Lower leg skin (tissue), 4 donors: Measurements from ENCODE around the gene CNTNAP5. TPM values are rescaled to one million over a fixed set of nuclear protein-coding genes. Genes with fewer than 3 reads are reported as not detected.

Experiments used
- DNase-seq, 2 donors: peaks; one replicate each; pipeline ENCODE4 v3.0.0-alpha.2; 2019; ENCODE audit warnings: low spot score in 2 of 2
- H3K4me3 ChIP-seq: fragments of 200-600 bp; sonication (generic); 2 replicates; pipeline ENCODE4 v1.5.1; 2017; ENCODE audit warnings: mild to moderate bottlenecking, low read depth; ENCODE audit not compliant: poor library complexity, severe bottlenecking
- CTCF ChIP-seq, 3 donors: fragments of 450-650 bp; IDR thresholded peaks; one replicate each; pipeline ENCODE4 v1.5.1; 2016; ENCODE audit warnings: antibody characterized with exemption in 3 of 3, mild to moderate bottlenecking in 3 of 3, moderate library complexity in 2 of 3
- POLR2A ChIP-seq, 2 donors: fragments of 450-650 bp; IDR thresholded peaks; one replicate each; pipeline ENCODE4 v1.6.1; 2016 to 2017; ENCODE audit warnings: antibody characterized with exemption in 2 of 2, mild to moderate bottlenecking in 1 of 2, moderate library complexity in 1 of 2
- WGBS, 2 donors: methylation state at CpG; one replicate each; pipeline ENCODE4 v1.1.5; 2018; 5-methylcytosine and 5-hydroxymethylcytosine counted together
- intact Hi-C: fragments of 100-400 bp; cut with DNase I; formaldehyde crosslinking; loops from one replicate; pipeline ENCODE4 v1.15.0; 2023; ENCODE audit warnings: low total_unique reads
- total RNA-seq, 4 donors: library from RNA; depleted of rRNA; stranded (reverse); fragments of >200 nt; gene quantifications; one replicate each; pipeline ENCODE4 v1.1.0, GENCODE V29; 2016

Gene CNTNAP5
- total RNA-seq, 4 donors from 2014 or later: not detected

GRCh38 chr2:124426122-124426521 lies 401.0 kb downstream of the CNTNAP5 start:
- no peak for DNase-seq
- intact Hi-C loops: no loop called here
- no peak overlapping the region for H3K4me3 ChIP-seq
- WGBS, 2 donors: 53 to 55% methylated on average over 2 of the region's 2 CpGs
- TF ChIP-seq POLR2A (IDR thresholded peaks at IDR 0.05) (no peak), CTCF (IDR thresholded peaks at IDR 0.05) (no peak)

GRCh38 chr2:124426625-124427024 lies 401.5 kb downstream of the CNTNAP5 start:
- 67 to 78% methylated on average over 2 of the region's 2 CpGs for WGBS, 2 donors
- intact Hi-C loops: no loop called here
- DNase-seq: no peak

GRCh38 chr2:124437811-124438210 lies 412.7 kb downstream of the CNTNAP5 start:
- intact Hi-C loops: no loop called here
- H3K4me3 ChIP-seq: no peak overlapping the region
- DNase-seq: no peak
- 65 to 67% methylated on average over 1 of the region's 1 CpG for WGBS, 2 donors
- TF ChIP-seq POLR2A (IDR thresholded peaks at IDR 0.05) (no peak), CTCF (IDR thresholded peaks at IDR 0.05) (no peak)

More at GRCh38 chr2:124426625-124427024, 401.5 kb downstream of the CNTNAP5 start:
- no peak overlapping the region for H3K4me3 ChIP-seq
- TF ChIP-seq CTCF (IDR thresholded peaks at IDR 0.05): no peak
- no peak for TF ChIP-seq POLR2A (IDR thresholded peaks at IDR 0.05)

GRCh38 chr2:124450481-124450880 lies 425.4 kb downstream of the CNTNAP5 start:
- TF ChIP-seq POLR2A (IDR thresholded peaks at IDR 0.05) (no peak), CTCF (IDR thresholded peaks at IDR 0.05) (no peak)
- H3K4me3 ChIP-seq: no peak overlapping the region
- 38 to 44% methylated on average over 2 of the region's 2 CpGs for WGBS, 2 donors
- intact Hi-C loops: no loop called here
- DNase-seq: no peak

- DNase-seq: no peak
- 86 to 89% methylated on average over 2 of the region's 2 CpGs for WGBS, 2 donors
- intact Hi-C loops: no loop called here
- H3K4me3 ChIP-seq: no peak overlapping the region
- TF ChIP-seq CTCF (IDR thresholded peaks at IDR 0.05) (no peak), POLR2A (IDR thresholded peaks at IDR 0.05) (no peak)
Measured at GRCh38 chr2:124476291-124476690, 451.2 kb downstream of the CNTNAP5 start.

- intact Hi-C loops: no loop called here
- WGBS, 2 donors: 82 to 89% methylated on average over 6 of the region's 6 CpGs
- no peak overlapping the region for H3K4me3 ChIP-seq
- no peak for DNase-seq
- no peak for TF ChIP-seq CTCF (IDR thresholded peaks at IDR 0.05)
- TF ChIP-seq POLR2A (IDR thresholded peaks at IDR 0.05): no peak
Measured at GRCh38 chr2:124478761-124479160, 453.7 kb downstream of the CNTNAP5 start.
